Osteocyte (in vitro differentiated cells): ENCODE results near the gene SPTBN4. TPM values are rescaled to one million over a fixed set of nuclear protein-coding genes. Genes with fewer than 3 reads are reported as not detected.
"Not testable (repeated sequence)": the region's sequence is repeated elsewhere in the genome, so short reads cannot be mapped to it uniquely, and the experiment has no call there.

Experiments
- DNase-seq: peaks from one replicate; pipeline ENCODE4 v3.0.0; 2021; ENCODE audit warnings: mixed read lengths; ENCODE audit not compliant: unreplicated experiment; ENCODE audit errors: extremely low spot score
- H3K27ac Mint-ChIP-seq: one replicate; pipeline ENCODE4 v1.8.0; 2021; ENCODE audit warnings: mild to moderate bottlenecking, mixed read lengths; ENCODE audit not compliant: unreplicated experiment
- H3K27me3 Mint-ChIP-seq: one replicate; pipeline ENCODE4 v1.8.0; 2021; ENCODE audit warnings: mixed read lengths; ENCODE audit not compliant: unreplicated experiment
- H3K36me3 Mint-ChIP-seq: one replicate; pipeline ENCODE4 v1.8.0; 2021; ENCODE audit warnings: mixed read lengths; ENCODE audit not compliant: unreplicated experiment
- H3K4me1 Mint-ChIP-seq: one replicate; pipeline ENCODE4 v1.8.0; 2021; ENCODE audit warnings: mixed read lengths; ENCODE audit not compliant: unreplicated experiment
- H3K4me3 Mint-ChIP-seq: one replicate; pipeline ENCODE4 v1.8.0; 2021; ENCODE audit warnings: mild to moderate bottlenecking, moderate library complexity, mixed read lengths; ENCODE audit not compliant: unreplicated experiment
- H3K9me3 Mint-ChIP-seq: one replicate; pipeline ENCODE4 v1.8.0; 2021; ENCODE audit warnings: mixed read lengths; ENCODE audit not compliant: unreplicated experiment
- total RNA-seq: library from RNA; stranded (reverse); gene quantifications from 2 replicates; pipeline ENCODE4 v1.2.1, GENCODE V29; 2021
- TF ChIP-seq, protein P1 (sequence below): fragments of 200-600 bp; sonication (generic); IDR thresholded peaks from 2 replicates; pipeline ENCODE4 v1.5.0; 2021; ENCODE audit warnings: antibody characterized with exemption, mild to moderate bottlenecking, moderate library complexity

SPTBN4 gene
- total RNA-seq, 1 donor from 2014 or later, result 0.48 TPM

DNA sequence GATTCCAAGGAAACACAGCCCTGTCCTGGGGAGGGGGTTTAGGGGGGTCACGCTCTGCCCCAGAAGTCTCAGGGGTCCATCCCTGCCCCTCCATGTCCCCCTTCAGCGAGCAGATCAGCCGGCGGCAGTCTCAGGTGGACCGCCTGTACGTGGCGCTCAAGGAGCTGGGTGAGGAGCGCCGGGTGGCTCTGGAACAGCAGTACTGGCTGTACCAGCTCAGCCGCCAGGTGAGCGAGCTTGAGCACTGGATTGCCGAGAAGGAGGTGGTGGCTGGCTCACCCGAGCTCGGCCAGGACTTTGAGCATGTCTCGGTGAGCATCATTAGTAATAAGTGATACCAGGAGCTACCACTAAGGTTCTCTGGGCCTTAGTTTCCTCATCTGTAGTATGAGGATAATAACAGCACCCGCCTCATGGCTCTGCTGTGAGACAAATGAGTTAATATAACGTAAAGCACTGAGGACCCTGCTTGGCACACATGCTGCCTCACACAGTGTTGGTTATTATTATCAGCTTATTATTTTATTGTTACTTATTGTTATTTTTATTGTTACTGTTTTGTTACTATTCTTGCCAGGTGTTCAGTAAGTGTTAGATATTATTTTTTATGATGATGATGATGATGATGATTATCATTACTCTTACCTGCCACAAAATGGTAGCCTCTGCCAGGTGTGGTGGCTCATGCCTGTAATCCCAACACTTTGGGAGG lies 89.3 kb downstream of the SPTBN4 start:
- Mint-ChIP-seq H3K36me3 (no peaks in the 10 kb centered on the region), H3K27me3 (peaks cover 55% of the 10 kb centered on the region), H3K4me1 (no peaks in the 10 kb centered on the region), H3K27ac (no peak overlapping the region), H3K4me3 (no peak overlapping the region), H3K9me3 (no peaks in the 10 kb centered on the region)
- TF ChIP-seq, protein P1, sequence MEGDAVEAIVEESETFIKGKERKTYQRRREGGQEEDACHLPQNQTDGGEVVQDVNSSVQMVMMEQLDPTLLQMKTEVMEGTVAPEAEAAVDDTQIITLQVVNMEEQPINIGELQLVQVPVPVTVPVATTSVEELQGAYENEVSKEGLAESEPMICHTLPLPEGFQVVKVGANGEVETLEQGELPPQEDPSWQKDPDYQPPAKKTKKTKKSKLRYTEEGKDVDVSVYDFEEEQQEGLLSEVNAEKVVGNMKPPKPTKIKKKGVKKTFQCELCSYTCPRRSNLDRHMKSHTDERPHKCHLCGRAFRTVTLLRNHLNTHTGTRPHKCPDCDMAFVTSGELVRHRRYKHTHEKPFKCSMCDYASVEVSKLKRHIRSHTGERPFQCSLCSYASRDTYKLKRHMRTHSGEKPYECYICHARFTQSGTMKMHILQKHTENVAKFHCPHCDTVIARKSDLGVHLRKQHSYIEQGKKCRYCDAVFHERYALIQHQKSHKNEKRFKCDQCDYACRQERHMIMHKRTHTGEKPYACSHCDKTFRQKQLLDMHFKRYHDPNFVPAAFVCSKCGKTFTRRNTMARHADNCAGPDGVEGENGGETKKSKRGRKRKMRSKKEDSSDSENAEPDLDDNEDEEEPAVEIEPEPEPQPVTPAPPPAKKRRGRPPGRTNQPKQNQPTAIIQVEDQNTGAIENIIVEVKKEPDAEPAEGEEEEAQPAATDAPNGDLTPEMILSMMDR, result no peak
- no peak for DNase-seq

- H3K36me3 Mint-ChIP-seq, result no peaks in the 10 kb centered on the region
- TF ChIP-seq, protein P1, result no peak
- H3K4me1 Mint-ChIP-seq, result no peaks in the 10 kb centered on the region
- no peak overlapping the region for H3K27ac Mint-ChIP-seq
- H3K4me3 Mint-ChIP-seq, result no peak overlapping the region
- DNase-seq, result no peak
- H3K9me3 Mint-ChIP-seq, result no peaks in the 10 kb centered on the region
- H3K27me3 Mint-ChIP-seq, result peaks cover 58% of the 10 kb centered on the region
Measured at GRCh38 chr19:40556953-40557530, 90.2 kb downstream of the SPTBN4 start.

DNA sequence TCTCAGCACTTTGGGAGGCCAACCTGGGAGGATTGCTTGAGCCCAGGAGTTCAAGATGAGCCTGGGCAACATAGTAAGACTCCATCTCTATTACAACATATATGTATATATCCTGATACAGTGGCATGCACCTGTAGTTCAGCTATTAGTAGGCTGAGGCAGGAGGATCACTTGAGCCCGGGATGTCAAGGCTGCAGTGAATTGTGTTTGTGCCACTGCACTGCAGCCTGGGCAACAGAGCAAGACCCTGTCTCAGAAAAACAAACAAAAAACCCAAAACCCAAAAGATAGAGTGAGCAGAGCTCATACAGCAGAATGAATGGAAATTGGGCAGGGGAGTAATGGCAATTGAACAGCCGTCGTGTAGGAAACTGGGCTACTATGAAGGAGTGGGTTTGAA lies 92.6 kb downstream of the SPTBN4 start:
- no peaks in the 10 kb centered on the region for H3K36me3 Mint-ChIP-seq
- no peaks in the 10 kb centered on the region for H3K9me3 Mint-ChIP-seq
- no peak overlapping the region for H3K27ac Mint-ChIP-seq
- no peaks in the 10 kb centered on the region for H3K4me1 Mint-ChIP-seq
- H3K4me3 Mint-ChIP-seq, result no peak overlapping the region
- H3K27me3 Mint-ChIP-seq, result peaks cover 58% of the 10 kb centered on the region
- TF ChIP-seq, protein P1, result no peak
- DNase-seq, result no peak

DNA sequence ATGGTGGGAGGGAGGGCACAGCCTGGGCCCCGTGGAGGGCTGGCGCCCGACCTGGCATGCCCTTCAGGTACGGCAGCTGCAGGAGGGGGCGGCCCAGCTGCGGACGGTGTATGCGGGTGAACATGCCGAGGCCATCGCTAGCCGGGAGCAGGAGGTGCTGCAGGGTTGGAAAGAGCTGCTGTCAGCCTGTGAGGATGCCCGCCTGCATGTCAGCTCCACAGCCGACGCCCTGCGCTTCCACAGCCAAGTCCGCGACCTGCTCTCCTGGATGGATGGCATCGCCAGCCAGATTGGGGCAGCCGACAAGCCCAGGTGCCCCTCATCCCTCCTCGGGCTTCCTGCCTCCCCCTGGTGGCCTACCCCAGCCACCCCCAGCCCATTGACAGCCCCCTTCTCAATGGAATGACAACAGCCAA lies 93.3 kb downstream of the SPTBN4 start:
- no peaks in the 10 kb centered on the region for H3K9me3 Mint-ChIP-seq
- H3K36me3 Mint-ChIP-seq, result no peaks in the 10 kb centered on the region
- H3K27ac Mint-ChIP-seq, result no peak overlapping the region
- H3K4me3 Mint-ChIP-seq, result no peak overlapping the region
- peaks cover 56% of the 10 kb centered on the region for H3K27me3 Mint-ChIP-seq
- no peak for DNase-seq
- TF ChIP-seq, protein P1, result no peak
- no peaks in the 10 kb centered on the region for H3K4me1 Mint-ChIP-seq

GRCh38 chr19:40561947-40562346 lies 95.1 kb downstream of the SPTBN4 start:
- no peak overlapping the region for H3K4me3 Mint-ChIP-seq
- TF ChIP-seq, protein P1, result no peak

DNA sequence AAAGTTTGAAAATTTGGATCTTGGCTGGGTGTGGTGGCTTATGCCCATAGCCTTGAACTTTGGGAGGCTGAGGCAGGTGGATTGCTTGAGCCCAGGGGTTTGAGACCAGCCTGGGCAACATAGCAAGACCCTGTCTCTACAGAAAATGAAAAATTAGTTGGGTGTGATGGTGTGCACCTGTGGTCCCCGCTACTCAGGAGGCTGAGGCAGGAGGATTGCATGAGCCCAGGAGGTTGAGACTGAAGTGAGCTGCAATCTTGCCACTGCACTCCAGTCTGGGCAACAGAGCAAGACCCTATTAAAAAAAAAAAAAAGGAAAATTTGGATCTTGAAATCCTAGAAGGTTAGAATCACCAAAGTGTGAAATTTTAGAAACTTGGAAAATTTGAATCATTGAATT lies 97.7 kb downstream of the SPTBN4 start:
- not testable (repeated sequence) for H3K4me1 Mint-ChIP-seq, H3K27ac Mint-ChIP-seq, DNase-seq, H3K9me3 Mint-ChIP-seq, H3K4me3 Mint-ChIP-seq, H3K36me3 Mint-ChIP-seq
- H3K27me3 Mint-ChIP-seq, result peaks cover 62% of the 10 kb centered on the region

More at GRCh38 chr19:40561947-40562346, 95.1 kb downstream of the SPTBN4 start:
- H3K27ac Mint-ChIP-seq, result no peak overlapping the region
- no peak for DNase-seq
- no peaks in the 10 kb centered on the region for H3K9me3 Mint-ChIP-seq
- no peaks in the 10 kb centered on the region for H3K4me1 Mint-ChIP-seq
- peaks cover 60% of the 10 kb centered on the region for H3K27me3 Mint-ChIP-seq
- H3K36me3 Mint-ChIP-seq, result no peaks in the 10 kb centered on the region
